ENCODE measurements around the gene PCGF5.

DNA sequence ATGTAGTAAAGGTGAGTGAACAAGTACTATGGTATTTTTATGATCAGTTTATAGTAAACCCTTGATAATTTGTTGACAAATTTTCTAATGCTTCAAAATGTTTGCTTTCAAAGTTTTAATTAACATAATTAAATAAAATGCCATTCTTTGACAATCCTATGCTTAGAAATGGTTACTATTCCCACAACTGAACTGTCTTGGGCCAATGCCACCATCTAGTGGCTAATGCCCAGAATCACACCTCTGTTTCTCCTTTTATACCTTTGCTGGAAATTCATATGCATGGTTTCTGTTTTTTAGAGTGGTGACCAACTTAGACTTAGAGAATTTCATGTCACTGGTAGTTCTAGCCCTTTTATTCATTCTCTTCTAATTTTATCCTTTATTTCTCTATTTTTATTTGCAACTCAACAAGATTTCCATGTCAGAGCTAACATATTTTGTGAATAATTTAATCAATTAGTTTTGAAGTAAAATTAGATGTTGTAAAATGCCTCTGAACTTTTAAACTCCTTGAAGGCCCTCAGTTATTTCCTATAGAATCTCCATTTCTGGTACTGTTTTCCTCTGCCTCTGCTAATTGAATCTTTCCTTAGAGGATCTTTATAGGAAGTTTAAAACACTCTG is 31.1 kb downstream of the PCGF5 start:
- TF ChIP-seq, protein P1, sequence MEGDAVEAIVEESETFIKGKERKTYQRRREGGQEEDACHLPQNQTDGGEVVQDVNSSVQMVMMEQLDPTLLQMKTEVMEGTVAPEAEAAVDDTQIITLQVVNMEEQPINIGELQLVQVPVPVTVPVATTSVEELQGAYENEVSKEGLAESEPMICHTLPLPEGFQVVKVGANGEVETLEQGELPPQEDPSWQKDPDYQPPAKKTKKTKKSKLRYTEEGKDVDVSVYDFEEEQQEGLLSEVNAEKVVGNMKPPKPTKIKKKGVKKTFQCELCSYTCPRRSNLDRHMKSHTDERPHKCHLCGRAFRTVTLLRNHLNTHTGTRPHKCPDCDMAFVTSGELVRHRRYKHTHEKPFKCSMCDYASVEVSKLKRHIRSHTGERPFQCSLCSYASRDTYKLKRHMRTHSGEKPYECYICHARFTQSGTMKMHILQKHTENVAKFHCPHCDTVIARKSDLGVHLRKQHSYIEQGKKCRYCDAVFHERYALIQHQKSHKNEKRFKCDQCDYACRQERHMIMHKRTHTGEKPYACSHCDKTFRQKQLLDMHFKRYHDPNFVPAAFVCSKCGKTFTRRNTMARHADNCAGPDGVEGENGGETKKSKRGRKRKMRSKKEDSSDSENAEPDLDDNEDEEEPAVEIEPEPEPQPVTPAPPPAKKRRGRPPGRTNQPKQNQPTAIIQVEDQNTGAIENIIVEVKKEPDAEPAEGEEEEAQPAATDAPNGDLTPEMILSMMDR (IDR thresholded peaks at IDR 0.05; ENCODE audit: low read depth, low read length): peak; percentile 77
- TF ChIP-seq EZH2phosphoT487 (IDR thresholded peaks at IDR 0.05; ENCODE audit: low read depth): no peak

Measured in OCI-LY3 (cell line).